Measurements from ENCODE around the gene RAPGEF5.

DNA sequence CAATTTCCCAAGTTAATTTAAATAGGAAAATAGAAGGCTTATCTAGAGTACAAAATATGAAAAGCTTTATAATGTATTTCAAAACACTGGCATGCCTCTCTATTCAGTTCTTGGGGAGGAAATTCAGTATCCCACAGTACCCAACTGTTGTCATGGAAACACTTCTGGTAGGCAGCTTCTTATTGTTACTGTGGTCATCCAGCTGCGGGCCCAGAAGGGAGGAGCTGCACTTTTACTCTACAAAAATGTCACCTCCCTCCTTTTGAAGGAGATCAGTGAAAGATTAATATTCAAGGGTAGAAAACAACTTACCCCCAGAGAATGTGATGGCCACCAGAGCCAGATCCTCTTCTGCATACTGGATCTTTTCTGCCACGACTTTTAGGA is 202.8 kb downstream of the RAPGEF5 start:
- TF ChIP-seq, protein P1, sequence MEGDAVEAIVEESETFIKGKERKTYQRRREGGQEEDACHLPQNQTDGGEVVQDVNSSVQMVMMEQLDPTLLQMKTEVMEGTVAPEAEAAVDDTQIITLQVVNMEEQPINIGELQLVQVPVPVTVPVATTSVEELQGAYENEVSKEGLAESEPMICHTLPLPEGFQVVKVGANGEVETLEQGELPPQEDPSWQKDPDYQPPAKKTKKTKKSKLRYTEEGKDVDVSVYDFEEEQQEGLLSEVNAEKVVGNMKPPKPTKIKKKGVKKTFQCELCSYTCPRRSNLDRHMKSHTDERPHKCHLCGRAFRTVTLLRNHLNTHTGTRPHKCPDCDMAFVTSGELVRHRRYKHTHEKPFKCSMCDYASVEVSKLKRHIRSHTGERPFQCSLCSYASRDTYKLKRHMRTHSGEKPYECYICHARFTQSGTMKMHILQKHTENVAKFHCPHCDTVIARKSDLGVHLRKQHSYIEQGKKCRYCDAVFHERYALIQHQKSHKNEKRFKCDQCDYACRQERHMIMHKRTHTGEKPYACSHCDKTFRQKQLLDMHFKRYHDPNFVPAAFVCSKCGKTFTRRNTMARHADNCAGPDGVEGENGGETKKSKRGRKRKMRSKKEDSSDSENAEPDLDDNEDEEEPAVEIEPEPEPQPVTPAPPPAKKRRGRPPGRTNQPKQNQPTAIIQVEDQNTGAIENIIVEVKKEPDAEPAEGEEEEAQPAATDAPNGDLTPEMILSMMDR (IDR thresholded peaks at IDR 0.05; ENCODE audit: low read length), result no peak
- TF ChIP-seq EZH2 (optimal IDR thresholded peaks at IDR 0.05; ENCODE audit: low read depth, low read length), result no peak
- TF ChIP-seq EZH2phosphoT487 (IDR thresholded peaks at IDR 0.05; ENCODE audit: low read length), result no peak
